ENCODE measurements around the gene FRMD4A. TPM values are rescaled to one million over a fixed set of nuclear protein-coding genes. Genes with fewer than 3 reads are reported as not detected.
A peak's percentile ranks its signal among the peaks of the same experiment; 100 is the strongest.

Gene FRMD4A
- total RNA-seq, 1 experiment from 2014 or later: 18.3 TPM

DNA sequence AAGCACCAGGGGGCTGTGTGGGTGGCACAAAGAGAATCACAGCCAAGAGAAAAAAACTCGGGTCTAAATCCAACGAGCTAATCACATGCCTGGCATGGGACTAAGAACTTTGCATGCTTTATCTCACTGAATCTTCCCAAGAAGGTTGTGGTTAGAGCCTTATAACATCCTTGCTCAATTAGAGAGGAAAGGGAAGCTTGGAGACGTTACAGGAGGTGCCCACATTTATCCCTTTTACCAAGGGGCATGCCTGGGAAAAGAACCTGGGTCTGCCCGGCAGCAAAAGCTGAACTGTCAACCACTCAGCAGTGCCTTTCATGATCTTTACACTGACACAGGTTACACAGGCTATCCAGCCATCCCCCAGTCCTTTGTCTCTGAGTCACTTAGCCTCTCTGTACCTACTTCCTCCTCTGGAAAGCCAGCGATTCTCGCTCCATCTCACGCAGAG lies 553.8 kb downstream of the FRMD4A start:
- peak overlapping the region; percentile 28; the same call in 1 of the 2 replicates for H3K4me2 ChIP-seq
- intact Hi-C loops (cut with micrococcal nuclease; ENCODE audit: unreplicated experiment): loop anchor here (2.0 to 5.0 kb wide), 2 partner anchors 60 to 70 kb away; no protein-coding TSS in a partner anchor
- no peaks in the 10 kb centered on the region for H3K79me2 ChIP-seq (ENCODE audit: low read depth)
- H3K9me2 ChIP-seq (ENCODE audit: insufficient read depth): no peaks in the 10 kb centered on the region
- CTCF ChIA-PET: interaction anchor here (0.5 to 0.7 kb wide), 5 partner anchors 94 to 137 kb away, joined by 3 to 9 read pairs (median 4); no protein-coding TSS in a partner anchor
- BruUV-seq (replicated peaks): no TSS peak
- H3K27me3 ChIP-seq (ENCODE audit: insufficient read depth, low read depth): no peaks in the 10 kb centered on the region
- POLR2A ChIA-PET (ENCODE audit: unreplicated experiment): no interaction called here
- H4K20me1 ChIP-seq (ENCODE audit: insufficient read depth): no peaks in the 10 kb centered on the region
- TF ChIP-seq, protein P1, sequence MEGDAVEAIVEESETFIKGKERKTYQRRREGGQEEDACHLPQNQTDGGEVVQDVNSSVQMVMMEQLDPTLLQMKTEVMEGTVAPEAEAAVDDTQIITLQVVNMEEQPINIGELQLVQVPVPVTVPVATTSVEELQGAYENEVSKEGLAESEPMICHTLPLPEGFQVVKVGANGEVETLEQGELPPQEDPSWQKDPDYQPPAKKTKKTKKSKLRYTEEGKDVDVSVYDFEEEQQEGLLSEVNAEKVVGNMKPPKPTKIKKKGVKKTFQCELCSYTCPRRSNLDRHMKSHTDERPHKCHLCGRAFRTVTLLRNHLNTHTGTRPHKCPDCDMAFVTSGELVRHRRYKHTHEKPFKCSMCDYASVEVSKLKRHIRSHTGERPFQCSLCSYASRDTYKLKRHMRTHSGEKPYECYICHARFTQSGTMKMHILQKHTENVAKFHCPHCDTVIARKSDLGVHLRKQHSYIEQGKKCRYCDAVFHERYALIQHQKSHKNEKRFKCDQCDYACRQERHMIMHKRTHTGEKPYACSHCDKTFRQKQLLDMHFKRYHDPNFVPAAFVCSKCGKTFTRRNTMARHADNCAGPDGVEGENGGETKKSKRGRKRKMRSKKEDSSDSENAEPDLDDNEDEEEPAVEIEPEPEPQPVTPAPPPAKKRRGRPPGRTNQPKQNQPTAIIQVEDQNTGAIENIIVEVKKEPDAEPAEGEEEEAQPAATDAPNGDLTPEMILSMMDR (conservative IDR thresholded peaks at IDR 0.05): no peak
- TF ChIP-seq EZH2 (IDR thresholded peaks at IDR 0.05; ENCODE audit: low read depth): no peak
- DNase-seq: peak; percentile 20 to 71
- no peaks in the 10 kb centered on the region for H3K36me3 ChIP-seq (ENCODE audit: low read depth)
- H3K4me1 ChIP-seq (replicated peaks; ENCODE audit: insufficient read depth): peaks cover 33% of the 10 kb centered on the region
- no peak overlapping the region for H2AFZ ChIP-seq
- H3K4me3 ChIP-seq: no peak overlapping the region
- H3K27ac ChIP-seq: peak overlapping the region; percentile 16; the same call in 1 of the 2 replicates
- peaks cover 31% of the 10 kb centered on the region; the same call in 1 of the 2 replicates for H3F3A ChIP-seq (ENCODE audit: insufficient read depth, low read depth)
- no peaks in the 10 kb centered on the region for H3K9me3 ChIP-seq (ENCODE audit: insufficient read depth, low read depth)

DNA sequence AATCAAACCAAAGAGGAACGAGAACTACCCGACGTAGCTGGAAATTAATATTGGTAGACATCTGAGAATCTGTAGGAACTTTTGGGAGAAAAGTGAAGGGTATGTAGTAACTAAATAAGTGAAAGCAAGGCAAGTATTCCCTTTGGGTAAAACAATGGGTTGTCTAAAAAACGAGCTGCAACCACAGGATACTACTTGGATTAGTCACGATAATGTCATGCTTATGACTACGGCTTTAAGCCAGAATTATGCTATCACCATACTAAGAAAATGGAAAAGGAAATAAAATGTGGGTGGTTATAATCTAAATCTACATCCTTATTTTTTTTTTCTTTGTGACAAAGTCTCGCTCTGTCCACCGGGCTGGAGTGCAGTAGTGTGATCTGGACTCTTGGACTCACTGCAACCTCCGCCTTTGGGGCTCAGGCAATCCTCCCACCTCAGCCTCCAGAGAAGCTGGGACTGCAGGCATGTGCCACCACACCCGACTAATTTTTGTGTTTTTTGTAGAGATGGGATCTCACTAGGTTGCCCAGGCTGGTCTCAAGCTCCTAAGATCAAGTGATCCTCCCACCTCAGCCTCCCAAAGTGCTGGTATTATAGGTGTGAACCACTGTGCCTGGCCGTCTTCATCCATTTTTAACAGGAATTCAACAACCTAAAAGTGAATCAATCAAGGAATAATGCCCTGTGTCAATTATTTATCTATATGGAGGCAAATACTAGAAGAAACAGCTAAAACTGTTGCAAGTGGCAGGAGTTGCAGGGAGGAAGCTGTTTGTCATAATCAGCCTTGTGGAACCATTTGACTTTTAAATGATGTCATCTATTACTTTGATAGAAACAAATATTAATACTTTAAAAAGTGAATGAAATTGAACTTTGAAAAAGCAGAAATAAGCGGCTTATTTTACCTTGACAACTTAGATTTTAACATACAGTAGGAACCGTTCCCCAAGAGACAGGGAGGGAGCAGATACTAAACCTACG lies 554.6 kb downstream of the FRMD4A start:
- Histone ChIP-seq H3K36me3 (ENCODE audit: low read depth) (no peaks in the 10 kb centered on the region), H3K79me2 (ENCODE audit: low read depth) (no peaks in the 10 kb centered on the region), H4K20me1 (ENCODE audit: insufficient read depth) (no peaks in the 10 kb centered on the region), H2AFZ (no peak overlapping the region), H3K9me3 (ENCODE audit: insufficient read depth, low read depth) (no peaks in the 10 kb centered on the region), H3K27ac (peak overlapping the region; percentile 16; the same call in 1 of the 2 replicates), H3K4me3 (no peak overlapping the region), H3F3A (ENCODE audit: insufficient read depth, low read depth) (peaks cover 31% of the 10 kb centered on the region; the same call in 1 of the 2 replicates), H3K4me2 (peak overlapping the region; percentile 42), H3K27me3 (ENCODE audit: insufficient read depth, low read depth) (no peaks in the 10 kb centered on the region), H3K9me2 (ENCODE audit: insufficient read depth) (no peaks in the 10 kb centered on the region), H3K4me1 (replicated peaks; ENCODE audit: insufficient read depth) (peaks cover 33% of the 10 kb centered on the region)
- intact Hi-C loops (cut with micrococcal nuclease; ENCODE audit: unreplicated experiment): loop anchor here (2.0 to 5.0 kb wide), 2 partner anchors 59 to 69 kb away; no protein-coding TSS in a partner anchor
- ChIA-PET CTCF (interaction anchor here (0.5 kb wide), 1 partner anchor 119 kb away, joined by 4 read pairs; no protein-coding TSS in a partner anchor), POLR2A (ENCODE audit: unreplicated experiment) (no interaction called here)
- BruUV-seq (replicated peaks): no TSS peak
- TF ChIP-seq EZH2 (IDR thresholded peaks at IDR 0.05; ENCODE audit: low read depth): no peak
- TF ChIP-seq, protein P1 (conservative IDR thresholded peaks at IDR 0.05): no peak
- DNase-seq: peak in 1 of 2 experiments; percentile 54

DNA sequence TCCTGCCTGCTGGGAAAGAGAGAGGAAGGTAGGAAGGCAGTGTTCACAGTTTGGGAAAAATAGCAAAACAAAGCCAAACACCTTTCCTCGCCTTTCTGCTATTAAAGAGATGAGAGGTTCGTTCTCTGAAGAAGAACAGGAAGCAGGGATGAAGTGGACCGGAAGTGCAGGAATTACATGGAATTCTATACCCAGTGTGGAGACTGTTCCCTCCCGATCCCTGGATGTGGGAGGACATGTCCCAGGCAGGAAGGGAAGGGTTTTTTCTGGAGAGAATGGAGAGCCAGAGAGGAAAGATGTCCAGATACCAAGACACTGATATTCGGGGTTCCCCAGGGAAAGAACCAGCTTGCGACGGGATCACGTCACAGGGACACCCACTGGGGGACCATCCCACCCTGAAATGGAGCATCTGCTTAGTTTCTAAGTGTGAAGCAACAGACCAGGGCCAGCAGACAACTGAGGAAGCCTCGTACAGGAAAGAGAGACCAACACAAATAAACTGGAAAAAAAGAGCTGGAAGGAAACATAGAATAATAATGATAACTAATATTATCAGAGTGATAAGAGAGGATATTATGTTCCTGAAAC lies 556.3 kb downstream of the FRMD4A start:
- H2AFZ ChIP-seq: no peak overlapping the region
- peaks cover 36% of the 10 kb centered on the region for H3F3A ChIP-seq (ENCODE audit: insufficient read depth, low read depth)
- no TSS peak for BruUV-seq (replicated peaks)
- DNase-seq: no peak
- no peaks in the 10 kb centered on the region for H3K36me3 ChIP-seq (ENCODE audit: low read depth)
- H3K27ac ChIP-seq: no peak overlapping the region
- no peaks in the 10 kb centered on the region for H3K79me2 ChIP-seq (ENCODE audit: low read depth)
- H4K20me1 ChIP-seq (ENCODE audit: insufficient read depth): no peaks in the 10 kb centered on the region
- CTCF ChIA-PET: no interaction called here
- intact Hi-C loops (cut with micrococcal nuclease; ENCODE audit: unreplicated experiment): no loop called here
- no peak overlapping the region for H3K4me3 ChIP-seq
- H3K4me2 ChIP-seq: no peak overlapping the region
- H3K9me3 ChIP-seq (ENCODE audit: insufficient read depth, low read depth): no peaks in the 10 kb centered on the region
- H3K9me2 ChIP-seq (ENCODE audit: insufficient read depth): no peaks in the 10 kb centered on the region
- peaks cover 46% of the 10 kb centered on the region for H3K4me1 ChIP-seq (replicated peaks; ENCODE audit: insufficient read depth)
- TF ChIP-seq, protein P1 (conservative IDR thresholded peaks at IDR 0.05): no peak
- TF ChIP-seq EZH2 (IDR thresholded peaks at IDR 0.05; ENCODE audit: low read depth): no peak
- no peaks in the 10 kb centered on the region for H3K27me3 ChIP-seq (ENCODE audit: insufficient read depth, low read depth)
- POLR2A ChIA-PET (ENCODE audit: unreplicated experiment): no interaction called here
